GM12874 (cell line): ENCODE measurements around the gene SYTL2.

Experiments used
- TF ChIP-seq, protein P1 (sequence below): IDR thresholded peaks from 2 replicates; pipeline ENCODE4 v1.5.1; 2011; ENCODE audit warnings: low read depth, mild to moderate bottlenecking, control low read depth, low read length, moderate library complexity; ENCODE audit not compliant: insufficient read depth

Gene SYTL2

DNA sequence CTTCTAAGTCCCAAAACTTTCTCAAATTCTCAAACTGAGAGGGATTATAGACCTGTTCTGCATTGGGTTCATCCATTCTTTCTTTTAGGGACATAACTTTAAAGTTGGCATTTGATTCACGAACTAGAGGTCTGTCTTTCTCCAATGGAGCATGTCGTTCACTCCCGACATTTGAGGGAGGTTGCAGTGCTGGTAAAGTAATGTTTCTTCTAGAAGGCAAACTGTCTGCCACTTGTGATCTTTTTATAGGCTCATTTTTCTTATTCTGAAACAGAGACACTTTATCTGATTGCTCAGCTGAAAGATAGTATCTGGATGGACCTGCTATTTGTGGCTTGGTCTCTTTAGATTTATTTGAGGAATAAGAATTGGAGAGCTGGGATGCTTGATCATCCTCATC, 84.6 kb downstream of the SYTL2 start:
- TF ChIP-seq, protein P1, sequence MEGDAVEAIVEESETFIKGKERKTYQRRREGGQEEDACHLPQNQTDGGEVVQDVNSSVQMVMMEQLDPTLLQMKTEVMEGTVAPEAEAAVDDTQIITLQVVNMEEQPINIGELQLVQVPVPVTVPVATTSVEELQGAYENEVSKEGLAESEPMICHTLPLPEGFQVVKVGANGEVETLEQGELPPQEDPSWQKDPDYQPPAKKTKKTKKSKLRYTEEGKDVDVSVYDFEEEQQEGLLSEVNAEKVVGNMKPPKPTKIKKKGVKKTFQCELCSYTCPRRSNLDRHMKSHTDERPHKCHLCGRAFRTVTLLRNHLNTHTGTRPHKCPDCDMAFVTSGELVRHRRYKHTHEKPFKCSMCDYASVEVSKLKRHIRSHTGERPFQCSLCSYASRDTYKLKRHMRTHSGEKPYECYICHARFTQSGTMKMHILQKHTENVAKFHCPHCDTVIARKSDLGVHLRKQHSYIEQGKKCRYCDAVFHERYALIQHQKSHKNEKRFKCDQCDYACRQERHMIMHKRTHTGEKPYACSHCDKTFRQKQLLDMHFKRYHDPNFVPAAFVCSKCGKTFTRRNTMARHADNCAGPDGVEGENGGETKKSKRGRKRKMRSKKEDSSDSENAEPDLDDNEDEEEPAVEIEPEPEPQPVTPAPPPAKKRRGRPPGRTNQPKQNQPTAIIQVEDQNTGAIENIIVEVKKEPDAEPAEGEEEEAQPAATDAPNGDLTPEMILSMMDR: no peak

- TF ChIP-seq, protein P1: no peak
Measured at GRCh38 chr11:85725510-85726258, 85.3 kb downstream of the SYTL2 start.

GRCh38 chr11:85724748-85725465, 86.0 kb downstream of the SYTL2 start:
- TF ChIP-seq, protein P1: no peak

DNA sequence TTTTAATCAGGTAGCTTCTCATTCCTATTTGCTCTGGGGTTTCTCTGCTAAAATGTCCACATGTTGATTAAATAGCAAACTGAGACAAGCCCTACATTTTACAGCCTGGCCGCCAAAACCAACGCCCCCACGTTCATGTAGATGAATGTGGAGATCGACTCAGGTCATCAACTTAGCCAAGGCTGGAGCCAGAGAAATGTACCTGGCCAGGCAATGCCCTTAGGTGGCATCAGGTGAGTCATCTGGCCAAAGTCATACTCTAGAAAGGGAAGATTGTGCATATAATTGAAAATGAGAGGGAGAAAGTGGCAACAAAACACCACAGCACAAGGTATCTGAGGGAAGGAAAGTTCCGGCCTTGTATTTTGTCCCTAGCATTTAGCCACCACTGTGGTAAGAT, 87.9 kb downstream of the SYTL2 start:
- TF ChIP-seq, protein P1: no peak

GRCh38 chr11:85721191-85721590, 89.8 kb downstream of the SYTL2 start:
- TF ChIP-seq, protein P1: no peak

DNA sequence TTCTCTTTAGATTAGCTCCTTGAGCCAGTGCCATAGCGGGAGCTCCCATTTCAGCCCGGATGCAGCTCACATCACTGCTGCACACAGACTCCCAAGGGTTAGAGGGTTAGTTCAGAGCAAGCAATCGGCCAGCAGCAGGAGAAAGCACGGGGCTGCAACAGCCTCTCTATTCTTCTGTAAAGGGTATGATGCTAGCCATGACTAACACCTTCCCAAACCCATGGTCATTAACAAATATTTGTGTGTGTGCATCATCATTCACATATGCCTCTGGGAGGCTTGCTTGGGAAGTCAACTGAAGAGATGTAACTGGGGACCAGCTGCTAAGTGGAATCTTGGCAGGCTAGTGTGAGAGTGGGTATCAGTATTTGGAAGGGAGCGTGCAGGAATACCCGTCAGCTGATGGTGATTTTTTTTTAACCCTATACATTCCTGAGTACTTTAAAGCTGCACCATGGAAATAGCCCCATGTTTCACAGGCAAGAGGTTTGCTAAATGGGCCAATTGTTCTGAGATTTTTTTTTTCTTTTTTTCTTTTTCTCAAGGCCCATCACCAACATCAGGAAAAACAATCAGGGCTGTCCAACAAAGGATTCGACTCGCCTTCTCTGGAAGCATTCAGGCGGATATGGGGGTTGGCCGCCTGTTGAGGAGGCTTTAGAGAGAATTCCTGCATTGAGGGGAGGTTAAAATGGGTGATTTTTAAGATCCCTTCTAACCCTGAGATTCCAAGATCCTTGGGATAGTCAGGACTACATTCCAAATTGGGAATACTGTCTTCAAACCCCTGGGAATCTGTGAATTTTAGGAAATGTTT, 91.7 kb downstream of the SYTL2 start:
- TF ChIP-seq, protein P1: no peak
